HCT116 (cell line): ENCODE measurements around the gene PCDHGA7. TPM values are rescaled to one million over a fixed set of nuclear protein-coding genes. Genes with fewer than 3 reads are reported as not detected.

ENCODE experiments used
- ATAC-seq: fragments of 200-7000 bp; cut with Tn5 transposase; 2 replicates; pipeline ENCODE4 v1.9.1; 2020; ENCODE audit warnings: mild to moderate bottlenecking, moderate library complexity
- BruUV-seq: library from RNA; stranded (reverse); fragments of 400-500 nt; replicated peaks from 2 replicates; lab custom pipeline; 2021; lab: Mats Ljungman, UMichigan
- CTCF ChIA-PET: fragments of 300-600 bp; sonication (Branson Sonifier 250); formaldehyde crosslinking; loops from one replicate; lab custom pipeline; 2021; ENCODE audit warnings: antibody characterized with exemption; lab: Charles Lee
- POLR2A ChIA-PET: fragments of 300-600, 350-600 bp; sonication (Branson Sonifier 250); formaldehyde crosslinking; loops from one replicate; lab custom pipeline; 2021; ENCODE audit warnings: antibody characterized with exemption; lab: Charles Lee
- RAD21 ChIA-PET, 2 experiments: fragments of 300-600 bp; sonication (Branson Sonifier 250); formaldehyde crosslinking; loops; one replicate each; lab custom pipeline; 2023; ENCODE audit warnings: low total read pairs in 2 of 2; ENCODE audit not compliant: uncharacterized antibody in 2 of 2, unreplicated experiment in 2 of 2, low non-redundant PET in 1 of 2; lab: Charles Lee
- DNase-seq: peaks from one replicate; pipeline ENCODE4 v3.0.0-alpha.2; 2010; ENCODE audit warnings: low read depth, low spot score
- H2AFZ ChIP-seq: fragments of 200-600 bp; shearing (Covaris generic), sonication (generic); 2 replicates; pipeline ENCODE4 v1.6.1; 2017; ENCODE audit warnings: low read depth, mixed run types, mixed read lengths, antibody characterized with exemption, low read length; ENCODE audit not compliant: poor library complexity, severe bottlenecking
- H3K27ac ChIP-seq: 2 replicates; pipeline ENCODE4 v1.5.1; 2012; ENCODE audit warnings: low read depth, low read length
- H3K27me3 ChIP-seq: fragments of 200-600 bp; sonication (generic); 2 replicates; pipeline ENCODE4 v1.6.1; 2016; ENCODE audit warnings: mixed run types, low read length, mixed read lengths; ENCODE audit not compliant: insufficient read depth
- H3K36me3 ChIP-seq, 2 experiments: fragments of 200-500 bp in 1 of 2; fragments of 200-600 bp in 1 of 2; sonication (Bioruptor generic) in 1 of 2; sonication (generic) in 1 of 2; 2 replicates each; pipeline versions ENCODE4 v1.5.1 to v1.6.1; 2014 to 2016; ENCODE audit warnings: low read length in 2 of 2, inconsistent platforms in 1 of 2, mixed read lengths in 1 of 2, mixed run types in 1 of 2; ENCODE audit not compliant: insufficient read depth in 2 of 2, control insufficient read depth in 1 of 2
- H3K4me1 ChIP-seq, 2 experiments: fragments of 200-600 bp in 1 of 2; sonication (generic) in 1 of 2; 2 replicates each; pipeline versions ENCODE4 v1.5.1 to v1.6.1; 2012 to 2017; ENCODE audit warnings: low read length in 2 of 2, inconsistent platforms in 1 of 2, mild to moderate bottlenecking in 1 of 2, mixed read lengths in 1 of 2, mixed run types in 1 of 2, moderate library complexity in 1 of 2; ENCODE audit not compliant: insufficient read depth in 2 of 2, control insufficient read depth in 1 of 2
- H3K4me2 ChIP-seq: fragments of 200-600 bp; sonication (generic); 2 replicates; pipeline ENCODE4 v1.6.1; 2017; ENCODE audit warnings: mixed run types, low read length, mixed read lengths
- H3K4me3 ChIP-seq, 2 experiments: fragments of 200-600 bp in 1 of 2; sonication (generic) in 1 of 2; replicated peaks in 1 of 2; 2 replicates each; pipeline ENCODE4 v1.5.1; 2011 to 2016; ENCODE audit warnings: low read length in 2 of 2, control low read depth in 1 of 2, low read depth in 1 of 2, mild to moderate bottlenecking in 1 of 2, mixed read lengths in 1 of 2, mixed run types in 1 of 2
- H3K79me2 ChIP-seq: fragments of 200-600 bp; sonication (generic); 2 replicates; pipeline ENCODE4 v1.6.1; 2017; ENCODE audit warnings: mild to moderate bottlenecking, mixed run types, low read length, moderate library complexity, mixed read lengths; ENCODE audit not compliant: insufficient read depth
- H3K9ac ChIP-seq: fragments of 200-600 bp; sonication (generic); 2 replicates; pipeline ENCODE4 v1.6.1; 2016; ENCODE audit warnings: low read length, mixed read lengths
- H3K9me2 ChIP-seq: fragments of 200-600 bp; sonication (generic), shearing (Covaris generic); 2 replicates; pipeline ENCODE4 v1.6.1; 2017; ENCODE audit warnings: mixed run types, mild to moderate bottlenecking, moderate library complexity; ENCODE audit not compliant: insufficient read depth
- H3K9me3 ChIP-seq, 2 experiments: fragments of 200-500 bp in 1 of 2; fragments of 200-600 bp in 1 of 2; sonication (Bioruptor generic) in 1 of 2; sonication (generic) in 1 of 2; 2 replicates each; pipeline ENCODE4 v1.6.1; 2014 to 2017; ENCODE audit warnings: low read length in 2 of 2, mixed read lengths in 2 of 2, inconsistent platforms in 1 of 2, low read depth in 1 of 2, mild to moderate bottlenecking in 1 of 2, mixed run types in 1 of 2, moderate library complexity in 1 of 2; ENCODE audit not compliant: control insufficient read depth in 1 of 2, insufficient read depth in 1 of 2
- H4K20me1 ChIP-seq: fragments of 200-600 bp; sonication (generic), shearing (Covaris generic); 2 replicates; pipeline ENCODE4 v1.6.1; 2017; ENCODE audit warnings: mixed run types, mild to moderate bottlenecking, moderate library complexity; ENCODE audit not compliant: insufficient read depth
- CBX3 ChIP-seq: IDR thresholded peaks from 2 replicates; pipeline ENCODE4 v1.6.1; 2012; ENCODE audit warnings: low read depth
- EZH2 ChIP-seq: fragments of 200-600 bp; sonication (generic); IDR thresholded peaks from 2 replicates; pipeline ENCODE4 v1.6.1; 2017; ENCODE audit warnings: antibody characterized with exemption, mixed run types
- EZH2phosphoT487 ChIP-seq: fragments of 200-600 bp; IDR thresholded peaks from 2 replicates; pipeline ENCODE4 v1.6.1; 2018; ENCODE audit warnings: antibody characterized with exemption, borderline replicate concordance
- POLR2A ChIP-seq: IDR thresholded peaks from 2 replicates; pipeline ENCODE4 v1.7.0; 2011; ENCODE audit warnings: borderline replicate concordance; ENCODE audit not compliant: insufficient read depth, insufficient read length; ENCODE audit errors: extremely low read depth
- POLR2AphosphoS5 ChIP-seq: IDR thresholded peaks from 2 replicates; pipeline ENCODE4 v1.6.1; 2011; ENCODE audit warnings: mild to moderate bottlenecking, low read depth, low read length, moderate library complexity
- SIN3A ChIP-seq: IDR thresholded peaks from 2 replicates; pipeline ENCODE4 v1.6.1; 2012; ENCODE audit warnings: low read depth
- SRF ChIP-seq: IDR thresholded peaks from 2 replicates; pipeline ENCODE4 v1.6.1; 2012; ENCODE audit warnings: low read depth
- intact Hi-C: fragments of 100-400 bp; cut with micrococcal nuclease; formaldehyde crosslinking; loops from 2 replicates; pipeline ENCODE4 v1.10.0; 2022
- total RNA-seq: library from RNA; stranded (reverse); gene quantifications from one replicate; pipeline ENCODE4 v1.2.1, GENCODE V29; 2021; ENCODE audit not compliant: unreplicated experiment
- TF ChIP-seq, protein P1 (sequence below): IDR thresholded peaks from 2 replicates; pipeline ENCODE4 v1.6.1; 2012
- TF ChIP-seq, protein P2 (sequence below): IDR thresholded peaks from 2 replicates; pipeline ENCODE4 v1.6.1; 2011; ENCODE audit warnings: mild to moderate bottlenecking, low read length, moderate library complexity; ENCODE audit not compliant: insufficient replicate concordance; ENCODE audit errors: extremely low read depth

PCDHGA7 gene
- total RNA-seq, 1 experiment from 2014 or later = not detected

DNA sequence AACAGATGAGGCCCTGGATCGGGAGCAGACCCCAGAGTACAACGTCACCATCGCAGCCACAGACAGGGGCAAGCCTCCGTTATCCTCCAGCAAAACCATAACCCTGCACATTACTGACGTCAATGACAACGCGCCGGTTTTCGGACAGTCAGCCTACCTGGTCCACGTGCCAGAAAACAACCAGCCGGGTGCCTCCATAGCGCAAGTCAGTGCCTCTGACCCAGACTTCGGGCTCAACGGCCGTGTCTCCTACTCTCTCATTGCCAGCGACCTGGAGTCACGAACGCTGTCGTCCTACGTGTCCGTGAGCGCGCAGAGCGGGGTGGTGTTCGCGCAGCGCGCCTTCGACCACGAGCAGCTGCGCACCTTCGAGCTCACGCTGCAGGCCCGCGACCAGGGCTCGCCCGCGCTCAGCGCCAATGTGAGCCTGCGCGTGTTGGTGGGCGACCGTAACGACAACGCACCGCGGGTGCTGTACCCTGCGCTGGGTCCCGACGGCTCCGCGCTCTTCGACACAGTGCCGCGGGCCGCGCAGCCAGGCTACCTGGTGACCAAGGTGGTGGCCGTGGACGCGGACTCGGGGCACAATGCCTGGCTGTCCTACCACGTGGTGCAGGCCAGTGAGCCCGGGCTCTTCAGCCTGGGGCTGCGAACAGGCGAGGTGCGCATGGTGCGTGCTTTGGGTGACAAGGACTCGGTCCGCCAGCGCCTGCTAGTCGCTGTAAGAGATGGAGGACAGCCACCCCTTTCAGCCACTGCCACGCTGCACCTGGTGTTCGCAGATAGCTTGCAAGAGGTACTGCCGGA lies 36.7 kb downstream of the PCDHGA7 start:
- CTCF ChIA-PET = no interaction called here
- ATAC-seq = no peak

More for the DNA sequence above, 36.7 kb downstream of the PCDHGA7 start:
- DNase-seq = no peak
- Histone ChIP-seq H3K4me1 (no peaks in the 10 kb centered on the region), H4K20me1 (no peaks in the 10 kb centered on the region), H3K4me3 (no peak overlapping the region), H3K9ac (no peak overlapping the region), H3K36me3 (no peaks in the 10 kb centered on the region), H3K79me2 (no peaks in the 10 kb centered on the region), H2AFZ (no peak overlapping the region), H3K9me2 (no peaks in the 10 kb centered on the region), H3K4me2 (no peak overlapping the region), H3K9me3 (peaks cover 4 to 22% of the 10 kb centered on the region in 2 experiments; a peak in 2 of 4 replicates), H3K27ac (no peak overlapping the region), H3K27me3 (no peaks in the 10 kb centered on the region)
- RAD21 ChIA-PET = no interaction called here
- intact Hi-C loops = no loop called here
- no peak for TF ChIP-seq EZH2
- TF ChIP-seq SIN3A = no peak
- no peak for TF ChIP-seq SRF
- TF ChIP-seq POLR2AphosphoS5 = no peak
- TF ChIP-seq CBX3 = no peak
- TF ChIP-seq, protein P1, sequence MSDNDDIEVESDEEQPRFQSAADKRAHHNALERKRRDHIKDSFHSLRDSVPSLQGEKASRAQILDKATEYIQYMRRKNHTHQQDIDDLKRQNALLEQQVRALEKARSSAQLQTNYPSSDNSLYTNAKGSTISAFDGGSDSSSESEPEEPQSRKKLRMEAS = no peak
- TF ChIP-seq, protein P2, sequence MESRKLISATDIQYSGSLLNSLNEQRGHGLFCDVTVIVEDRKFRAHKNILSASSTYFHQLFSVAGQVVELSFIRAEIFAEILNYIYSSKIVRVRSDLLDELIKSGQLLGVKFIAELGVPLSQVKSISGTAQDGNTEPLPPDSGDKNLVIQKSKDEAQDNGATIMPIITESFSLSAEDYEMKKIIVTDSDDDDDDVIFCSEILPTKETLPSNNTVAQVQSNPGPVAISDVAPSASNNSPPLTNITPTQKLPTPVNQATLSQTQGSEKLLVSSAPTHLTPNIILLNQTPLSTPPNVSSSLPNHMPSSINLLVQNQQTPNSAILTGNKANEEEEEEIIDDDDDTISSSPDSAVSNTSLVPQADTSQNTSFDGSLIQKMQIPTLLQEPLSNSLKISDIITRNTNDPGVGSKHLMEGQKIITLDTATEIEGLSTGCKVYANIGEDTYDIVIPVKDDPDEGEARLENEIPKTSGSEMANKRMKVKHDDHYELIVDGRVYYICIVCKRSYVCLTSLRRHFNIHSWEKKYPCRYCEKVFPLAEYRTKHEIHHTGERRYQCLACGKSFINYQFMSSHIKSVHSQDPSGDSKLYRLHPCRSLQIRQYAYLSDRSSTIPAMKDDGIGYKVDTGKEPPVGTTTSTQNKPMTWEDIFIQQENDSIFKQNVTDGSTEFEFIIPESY = no peak
- no peak for TF ChIP-seq POLR2A
- no peak for TF ChIP-seq EZH2phosphoT487
- no TSS peak for BruUV-seq
- POLR2A ChIA-PET = no interaction called here
